ENCODE measurements around the gene HBS1L. TPM values are rescaled to one million over a fixed set of nuclear protein-coding genes. Genes with fewer than 3 reads are reported as not detected.
A peak's percentile ranks its signal among the peaks of the same experiment; 100 is the strongest.

The HBS1L gene
- total and polyA plus RNA-seq, 2 donors: 49.4 to 133 TPM

DNA sequence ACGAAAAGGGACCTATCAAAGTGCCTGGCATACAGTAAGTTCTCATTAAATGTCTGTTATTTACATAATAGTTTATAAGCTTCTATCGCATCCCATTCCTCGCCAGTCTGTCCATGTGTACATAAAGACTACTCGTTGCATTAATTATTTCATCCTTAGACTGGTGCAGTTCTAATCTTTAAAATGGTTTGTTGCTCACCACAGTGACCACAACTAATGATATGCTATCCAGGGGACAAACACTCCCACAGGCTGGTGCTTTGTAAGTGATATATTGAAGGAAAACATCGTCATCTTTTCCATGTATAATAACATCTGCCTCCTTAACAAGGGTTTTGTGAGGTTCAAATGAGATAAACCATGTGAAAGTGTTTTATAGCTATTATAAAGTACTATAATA is 39.0 kb upstream of the HBS1L start:
- Histone ChIP-seq H3K36me3 (ENCODE audit: control insufficient read depth in 2 of 2, insufficient read depth in 2 of 2, low read length in 1 of 2) (no peaks in the 10 kb centered on the region), H3K27ac (ENCODE audit: low read depth in 1 of 2, low read length in 1 of 2) (peak overlapping the region; percentile 62 to 76)

DNA sequence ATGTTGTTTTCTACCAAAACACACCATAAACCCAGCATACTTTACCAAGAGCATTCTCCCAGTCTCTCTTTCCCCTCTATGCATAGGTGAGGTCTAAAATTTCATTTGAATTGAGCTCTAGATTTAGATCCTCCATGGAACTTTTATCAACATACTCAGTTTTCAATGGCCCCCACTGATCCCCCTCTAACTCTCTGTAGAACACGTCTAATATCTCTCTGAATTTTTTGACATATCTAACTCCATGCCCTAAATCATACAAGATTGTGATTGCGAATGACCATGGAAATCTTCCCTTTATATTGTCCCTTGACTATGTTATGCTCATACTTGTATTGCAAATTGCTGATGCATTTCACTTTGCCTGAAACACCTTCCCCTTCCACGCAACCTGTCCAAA is 38.1 kb upstream of the HBS1L start:
- no peak for DNase-seq (ENCODE audit: low read depth in 6 of 9, low spot score in 9 of 9)
- Histone ChIP-seq H3K4me3 (ENCODE audit: low read length in 2 of 2) (no peak overlapping the region), H3K9me3 (ENCODE audit: control insufficient read depth in 2 of 2, insufficient read depth in 1 of 2, low read length in 1 of 2) (no peaks in the 10 kb centered on the region), H3K36me3 (ENCODE audit: control insufficient read depth in 2 of 2, insufficient read depth in 2 of 2, low read length in 1 of 2) (no peaks in the 10 kb centered on the region), H3K27ac (ENCODE audit: low read depth in 1 of 2, low read length in 1 of 2) (no peak overlapping the region), H3K4me1 (ENCODE audit: control insufficient read depth in 2 of 2, insufficient read depth in 2 of 2, low read length in 2 of 2) (peaks cover 36 to 49% of the 10 kb centered on the region in 2 donors), H3K27me3 (ENCODE audit: control insufficient read depth in 2 of 2, insufficient read depth in 1 of 2, low read length in 1 of 2) (no peaks in the 10 kb centered on the region)
- 98% methylated on average over 3 of the region's 3 CpGs for WGBS

More for the DNA sequence above, 39.0 kb upstream of the HBS1L start:
- Histone ChIP-seq H3K4me3 (ENCODE audit: low read length in 2 of 2) (no peak overlapping the region), H3K9me3 (ENCODE audit: control insufficient read depth in 2 of 2, insufficient read depth in 1 of 2, low read length in 1 of 2) (no peaks in the 10 kb centered on the region), H3K4me1 (ENCODE audit: control insufficient read depth in 2 of 2, insufficient read depth in 2 of 2, low read length in 2 of 2) (peaks cover 32 to 44% of the 10 kb centered on the region in 2 donors), H3K27me3 (ENCODE audit: control insufficient read depth in 2 of 2, insufficient read depth in 1 of 2, low read length in 1 of 2) (no peaks in the 10 kb centered on the region)
- whole genome bisulfite sequencing: 71% methylated on average over 5 of the region's 5 CpGs
- no peak for DNase-seq (ENCODE audit: low read depth in 6 of 9, low spot score in 9 of 9)

DNA sequence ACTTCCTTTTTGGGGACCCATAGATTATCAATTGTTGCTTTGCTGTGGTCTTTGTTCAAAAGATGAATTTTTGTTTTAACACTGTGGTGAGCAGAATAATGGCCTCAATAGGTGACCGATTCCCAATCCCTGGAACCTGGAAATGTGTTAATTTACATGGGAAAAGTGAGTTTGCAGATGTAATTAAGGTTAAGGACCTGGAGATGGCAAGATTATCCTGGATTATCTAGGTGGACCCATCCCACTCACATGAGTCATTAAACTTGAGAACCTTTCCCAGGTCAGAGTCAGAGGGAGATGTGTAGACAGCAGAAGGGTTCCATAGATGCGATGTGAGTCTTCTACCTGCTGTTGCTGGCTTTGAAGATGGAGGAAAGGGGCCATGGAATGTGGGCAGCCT is 36.2 kb upstream of the HBS1L start:
- Histone ChIP-seq H3K4me3 (ENCODE audit: low read length in 2 of 2) (no peak overlapping the region), H3K27me3 (ENCODE audit: control insufficient read depth in 2 of 2, insufficient read depth in 1 of 2, low read length in 1 of 2) (no peaks in the 10 kb centered on the region), H3K27ac (ENCODE audit: low read depth in 1 of 2, low read length in 1 of 2) (peak overlapping the region; percentile 8 to 98), H3K4me1 (ENCODE audit: control insufficient read depth in 2 of 2, insufficient read depth in 2 of 2, low read length in 2 of 2) (peaks cover 44 to 61% of the 10 kb centered on the region in 2 donors), H3K9me3 (ENCODE audit: control insufficient read depth in 2 of 2, insufficient read depth in 1 of 2, low read length in 1 of 2) (no peaks in the 10 kb centered on the region), H3K36me3 (ENCODE audit: control insufficient read depth in 2 of 2, insufficient read depth in 2 of 2, low read length in 1 of 2) (no peaks in the 10 kb centered on the region)
- 94% methylated on average over 2 of the region's 2 CpGs for WGBS
- no peak for DNase-seq (ENCODE audit: low read depth in 6 of 9, low spot score in 9 of 9)

DNA sequence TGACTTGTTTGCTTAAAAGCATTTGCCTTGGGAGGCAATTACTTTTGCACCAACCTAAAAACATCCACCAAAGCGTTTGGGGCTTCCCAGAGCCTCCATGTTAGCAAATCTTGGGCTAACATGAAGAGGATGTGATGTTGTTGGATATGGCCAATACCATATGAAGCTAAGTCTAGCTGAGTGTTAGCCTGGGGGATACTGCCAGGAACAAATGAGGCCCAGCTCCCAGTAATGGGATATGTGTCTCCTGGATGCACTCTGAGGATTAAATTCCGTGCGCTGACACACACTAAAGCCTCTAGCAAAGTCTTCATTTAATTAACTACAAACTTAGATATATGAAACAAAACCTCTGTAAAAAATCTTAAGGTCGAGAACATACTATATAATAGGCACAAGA is 35.3 kb upstream of the HBS1L start:
- Histone ChIP-seq H3K4me1 (ENCODE audit: control insufficient read depth in 2 of 2, insufficient read depth in 2 of 2, low read length in 2 of 2) (peaks cover 48 to 61% of the 10 kb centered on the region in 2 donors), H3K27ac (ENCODE audit: low read depth in 1 of 2, low read length in 1 of 2) (peak overlapping the region; percentile 86 to 98), H3K36me3 (ENCODE audit: control insufficient read depth in 2 of 2, insufficient read depth in 2 of 2, low read length in 1 of 2) (no peaks in the 10 kb centered on the region), H3K27me3 (ENCODE audit: control insufficient read depth in 2 of 2, insufficient read depth in 1 of 2, low read length in 1 of 2) (no peaks in the 10 kb centered on the region), H3K9me3 (ENCODE audit: control insufficient read depth in 2 of 2, insufficient read depth in 1 of 2, low read length in 1 of 2) (no peaks in the 10 kb centered on the region), H3K4me3 (ENCODE audit: low read length in 2 of 2) (no peak overlapping the region)
- peak in 1 of 9 donors; percentile 40 for DNase-seq (ENCODE audit: low read depth in 6 of 9, low spot score in 9 of 9)
- WGBS: 80% methylated on average over 4 of the region's 4 CpGs

DNA sequence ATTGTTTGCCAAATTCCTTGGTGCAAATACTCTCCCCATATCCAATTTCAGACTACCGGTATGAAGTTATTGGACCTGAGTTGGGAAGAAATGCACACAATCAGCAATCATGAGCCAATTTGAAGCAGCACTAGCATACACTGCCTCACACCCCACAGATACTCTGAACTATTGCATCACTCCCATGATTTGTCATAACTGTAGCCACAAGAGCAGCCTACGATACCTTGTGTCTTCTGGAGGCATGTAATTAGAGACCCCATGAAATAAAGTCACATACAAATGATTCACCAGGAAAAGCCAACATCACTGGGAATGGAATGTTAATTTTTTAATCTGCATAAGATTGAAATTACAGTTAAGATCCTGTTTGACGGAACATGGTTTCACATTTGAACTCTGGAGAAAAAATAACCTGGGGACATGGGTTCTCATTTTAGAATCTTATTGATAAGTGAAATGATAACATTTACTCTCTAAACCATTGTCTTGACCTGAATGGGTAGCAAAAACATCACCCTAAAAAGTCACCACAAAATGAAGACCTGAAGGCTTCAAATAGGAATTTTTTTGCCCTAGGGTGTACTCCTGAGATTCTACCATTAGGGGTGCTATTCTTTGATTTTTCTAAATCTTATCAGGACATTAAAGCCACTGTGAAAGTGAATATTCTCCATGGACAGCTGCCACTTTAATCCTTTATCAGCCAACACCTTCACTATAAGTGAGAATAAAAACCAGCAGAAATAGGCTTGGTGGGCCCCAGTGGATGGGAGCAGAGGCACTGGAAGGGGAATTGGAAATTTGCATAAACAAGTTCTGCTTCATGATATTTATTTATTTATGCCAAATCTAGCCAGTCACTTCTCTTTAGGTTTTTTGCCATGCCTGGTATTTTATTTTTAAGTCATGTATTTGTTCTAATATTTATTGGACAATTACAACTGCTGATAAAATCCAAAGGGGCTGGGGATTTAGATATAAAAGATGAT is 34.5 kb upstream of the HBS1L start:
- Histone ChIP-seq H3K4me1 (ENCODE audit: control insufficient read depth in 2 of 2, insufficient read depth in 2 of 2, low read length in 2 of 2) (peaks cover 46 to 60% of the 10 kb centered on the region in 2 donors), H3K27me3 (ENCODE audit: control insufficient read depth in 2 of 2, insufficient read depth in 1 of 2, low read length in 1 of 2) (no peaks in the 10 kb centered on the region), H3K27ac (ENCODE audit: low read depth in 1 of 2, low read length in 1 of 2) (peak overlapping the region; percentile 47 to 98), H3K4me3 (ENCODE audit: low read length in 2 of 2) (no peak overlapping the region), H3K9me3 (ENCODE audit: control insufficient read depth in 2 of 2, insufficient read depth in 1 of 2, low read length in 1 of 2) (no peaks in the 10 kb centered on the region), H3K36me3 (ENCODE audit: control insufficient read depth in 2 of 2, insufficient read depth in 2 of 2, low read length in 1 of 2) (no peaks in the 10 kb centered on the region)
- 81% methylated on average over 3 of the region's 3 CpGs for WGBS
- peak in 1 of 9 donors; percentile 67 for DNase-seq (ENCODE audit: low read depth in 6 of 9, low spot score in 9 of 9)

DNA sequence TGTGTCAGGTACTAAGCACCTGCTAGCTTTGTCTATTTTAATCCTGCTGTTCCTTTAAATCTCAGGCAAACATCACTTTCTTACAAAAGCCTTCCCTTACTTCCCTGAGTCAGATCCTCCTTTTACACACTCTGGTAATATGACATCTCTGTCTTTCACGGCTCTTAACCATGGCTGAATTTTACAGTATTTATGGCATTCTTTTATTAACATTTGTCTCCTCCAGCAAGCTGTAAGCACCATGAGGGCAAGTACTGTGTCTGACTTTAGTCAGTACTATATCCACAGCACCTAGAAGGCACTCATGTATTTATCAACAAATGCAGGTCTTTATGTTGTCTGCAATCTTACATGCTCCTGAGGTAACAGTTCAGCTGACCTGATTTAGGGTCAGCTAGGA is 33.7 kb upstream of the HBS1L start:
- Histone ChIP-seq H3K4me1 (ENCODE audit: control insufficient read depth in 2 of 2, insufficient read depth in 2 of 2, low read length in 2 of 2) (peaks cover 40 to 57% of the 10 kb centered on the region in 2 donors), H3K36me3 (ENCODE audit: control insufficient read depth in 2 of 2, insufficient read depth in 2 of 2, low read length in 1 of 2) (no peaks in the 10 kb centered on the region), H3K27ac (ENCODE audit: low read depth in 1 of 2, low read length in 1 of 2) (peak overlapping the region; percentile 96 to 98), H3K27me3 (ENCODE audit: control insufficient read depth in 2 of 2, insufficient read depth in 1 of 2, low read length in 1 of 2) (no peaks in the 10 kb centered on the region), H3K9me3 (ENCODE audit: control insufficient read depth in 2 of 2, insufficient read depth in 1 of 2, low read length in 1 of 2) (no peaks in the 10 kb centered on the region), H3K4me3 (ENCODE audit: low read length in 2 of 2) (peak overlapping the region; percentile 23 to 40)
- no peak for DNase-seq (ENCODE audit: low read depth in 6 of 9, low spot score in 9 of 9)
- 14% methylated on average over 1 of the region's 1 CpG for WGBS

DNA sequence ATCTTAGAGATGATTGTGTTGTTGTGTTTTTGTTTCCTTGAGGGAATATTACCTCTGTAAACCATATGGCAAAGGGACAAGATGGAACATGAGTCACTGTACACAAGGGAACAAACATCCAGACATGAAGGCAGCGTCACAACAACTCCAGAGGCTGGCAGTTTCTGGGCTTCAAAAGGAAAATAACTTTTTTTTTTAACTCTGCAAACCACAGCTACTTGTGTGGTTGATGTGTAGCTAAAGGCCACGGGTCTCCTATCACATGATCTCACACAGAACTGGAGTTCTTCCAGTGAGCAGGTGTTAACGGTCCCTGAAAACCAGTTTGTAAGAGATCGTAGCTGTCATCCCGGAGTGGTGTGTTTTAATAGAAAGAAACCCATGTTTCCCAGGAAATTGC is 33.2 kb upstream of the HBS1L start:
- DNase-seq (ENCODE audit: low read depth in 6 of 9, low spot score in 9 of 9): peak; percentile 62 to 96 (median 87)
- Histone ChIP-seq H3K4me1 (ENCODE audit: control insufficient read depth in 2 of 2, insufficient read depth in 2 of 2, low read length in 2 of 2) (peaks cover 36 to 56% of the 10 kb centered on the region in 2 donors), H3K9me3 (ENCODE audit: control insufficient read depth in 2 of 2, insufficient read depth in 1 of 2, low read length in 1 of 2) (no peaks in the 10 kb centered on the region), H3K27me3 (ENCODE audit: control insufficient read depth in 2 of 2, insufficient read depth in 1 of 2, low read length in 1 of 2) (no peaks in the 10 kb centered on the region), H3K4me3 (ENCODE audit: low read length in 2 of 2) (peak overlapping the region; percentile 23 to 40), H3K36me3 (ENCODE audit: control insufficient read depth in 2 of 2, insufficient read depth in 2 of 2, low read length in 1 of 2) (no peaks in the 10 kb centered on the region), H3K27ac (ENCODE audit: low read depth in 1 of 2, low read length in 1 of 2) (peak overlapping the region; percentile 96 to 98)
- WGBS: 3% methylated on average over 5 of the region's 5 CpGs

DNA sequence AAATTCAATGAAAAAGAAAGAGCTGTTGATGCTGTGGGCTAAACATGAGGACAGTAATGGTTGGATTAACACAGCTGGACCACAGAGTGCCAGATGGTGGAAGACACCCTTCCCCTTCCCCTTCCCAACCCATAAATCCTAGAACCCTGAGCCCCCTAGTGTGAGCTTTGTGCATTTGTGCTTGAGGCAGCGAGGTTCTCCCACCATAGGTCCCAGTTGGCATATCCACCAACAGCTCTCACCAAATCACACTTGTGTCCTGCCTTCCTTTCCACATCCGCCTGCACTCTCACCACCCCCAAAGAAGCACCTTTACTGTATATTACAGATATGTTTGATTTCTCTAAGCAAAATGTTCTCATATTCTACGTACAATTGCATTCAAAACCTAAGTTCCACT is 32.8 kb upstream of the HBS1L start:
- H3K27me3 ChIP-seq (ENCODE audit: control insufficient read depth in 2 of 2, insufficient read depth in 1 of 2, low read length in 1 of 2): no peaks in the 10 kb centered on the region
- WGBS: 8% methylated on average over 3 of the region's 3 CpGs
- peak overlapping the region; percentile 96 to 98 for H3K27ac ChIP-seq (ENCODE audit: low read depth in 1 of 2, low read length in 1 of 2)
- no peaks in the 10 kb centered on the region for H3K36me3 ChIP-seq (ENCODE audit: control insufficient read depth in 2 of 2, insufficient read depth in 2 of 2, low read length in 1 of 2)
- peaks cover 0 to 2% of the 10 kb centered on the region in 2 donors for H3K9me3 ChIP-seq (ENCODE audit: control insufficient read depth in 2 of 2, insufficient read depth in 1 of 2, low read length in 1 of 2)
- H3K4me3 ChIP-seq (ENCODE audit: low read length in 2 of 2): peak overlapping the region; percentile 23 to 40
- H3K4me1 ChIP-seq (ENCODE audit: control insufficient read depth in 2 of 2, insufficient read depth in 2 of 2, low read length in 2 of 2): peaks cover 35 to 54% of the 10 kb centered on the region in 2 donors
- DNase-seq (ENCODE audit: low read depth in 6 of 9, low spot score in 9 of 9): no peak

DNA sequence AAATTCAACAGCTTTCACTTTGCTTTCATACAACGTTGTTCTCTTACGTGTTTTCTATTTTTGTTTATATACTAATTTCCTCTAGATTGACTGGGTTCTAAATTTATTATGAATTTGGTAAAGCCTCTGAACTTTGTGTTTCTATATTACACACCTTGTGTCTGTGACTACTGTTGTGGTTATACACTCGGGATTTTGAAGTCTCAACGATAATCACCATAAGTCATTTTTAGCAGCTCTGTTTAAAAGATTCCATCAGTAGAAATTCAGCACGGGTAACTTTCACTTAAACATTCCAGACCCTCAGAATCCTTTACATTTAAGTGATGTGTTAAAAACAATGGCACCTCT is 31.8 kb upstream of the HBS1L start:
- Histone ChIP-seq H3K27ac (ENCODE audit: low read depth in 1 of 2, low read length in 1 of 2) (peak overlapping the region in 1 of 2 donors; percentile 98), H3K4me3 (ENCODE audit: low read length in 2 of 2) (peak overlapping the region in 1 of 2 donors; percentile 11), H3K4me1 (ENCODE audit: control insufficient read depth in 2 of 2, insufficient read depth in 2 of 2, low read length in 2 of 2) (peaks cover 35 to 48% of the 10 kb centered on the region in 2 donors), H3K27me3 (ENCODE audit: control insufficient read depth in 2 of 2, insufficient read depth in 1 of 2, low read length in 1 of 2) (no peaks in the 10 kb centered on the region), H3K36me3 (ENCODE audit: control insufficient read depth in 2 of 2, insufficient read depth in 2 of 2, low read length in 1 of 2) (no peaks in the 10 kb centered on the region), H3K9me3 (ENCODE audit: control insufficient read depth in 2 of 2, insufficient read depth in 1 of 2, low read length in 1 of 2) (peaks cover 0 to 4% of the 10 kb centered on the region in 2 donors)
- WGBS: 3% methylated on average over 5 of the region's 5 CpGs
- DNase-seq (ENCODE audit: low read depth in 6 of 9, low spot score in 9 of 9): peak in 1 of 9 donors; percentile 73
